ENCODE data around the gene SMYD3. TPM values are rescaled to one million over a fixed set of nuclear protein-coding genes. Genes with fewer than 3 reads are reported as not detected.

Gene SMYD3
- total and polyA plus RNA-seq, 2 of the 13 experiments (the other 11 are each of a cell fraction or from before 2014, with no cell fraction given), result 27.7 to 35.8 TPM

GRCh38 chr1:245856944-245857531 lies 650.0 kb downstream of the SMYD3 start (continued):
- no peak for TF ChIP-seq CREB3 (CRISPR knock-in tag; IDR thresholded peaks at IDR 0.05)
- TF ChIP-seq WIZ (CRISPR knock-in tag; IDR thresholded peaks at IDR 0.05), result no peak
- no peak for TF ChIP-seq ZFP36 (IDR thresholded peaks at IDR 0.05; ENCODE audit: borderline replicate concordance, low read depth, low read length, partially characterized antibody)
- no peak for TF ChIP-seq SMARCE1 (IDR thresholded peaks at IDR 0.05; ENCODE audit: borderline replicate concordance)
- no peak for TF ChIP-seq ZNF784 (CRISPR knock-in tag; IDR thresholded peaks at IDR 0.05; ENCODE audit: borderline replicate concordance)
- TF ChIP-seq EED (CRISPR knock-in tag; IDR thresholded peaks at IDR 0.05), result no peak
- no peak for TF ChIP-seq RCOR2 (CRISPR knock-in tag; IDR thresholded peaks at IDR 0.05)
- no peak for TF ChIP-seq ZNF224 (CRISPR knock-in tag; IDR thresholded peaks at IDR 0.05)
- TF ChIP-seq HMG20B (CRISPR knock-in tag; conservative IDR thresholded peaks at IDR 0.05), result no peak
- no peak for TF ChIP-seq ZNF234 (CRISPR knock-in tag; conservative IDR thresholded peaks at IDR 0.05)
- no peak for TF ChIP-seq HNRNPK (IDR thresholded peaks at IDR 0.05; ENCODE audit: low read depth, low read length, poor library complexity, severe bottlenecking)
- TF ChIP-seq SNRNP70 (IDR thresholded peaks at IDR 0.05; ENCODE audit: low read depth, low read length), result no peak
- TF ChIP-seq FOXP4 (CRISPR knock-in tag; IDR thresholded peaks at IDR 0.05), result peak; percentile 70
- no peak for TF ChIP-seq TOE1 (CRISPR knock-in tag; IDR thresholded peaks at IDR 0.05)
- TF ChIP-seq RAD51 (IDR thresholded peaks at IDR 0.05; ENCODE audit: borderline replicate concordance), result no peak
- TF ChIP-seq CREBL2 (CRISPR knock-in tag; IDR thresholded peaks at IDR 0.05; ENCODE audit: borderline replicate concordance), result no peak
- TF ChIP-seq GFI1 (CRISPR knock-in tag; IDR thresholded peaks at IDR 0.05; ENCODE audit: borderline replicate concordance), result no peak
- no peak for TF ChIP-seq ZNF530 (CRISPR knock-in tag; IDR thresholded peaks at IDR 0.05; ENCODE audit: low read depth)
- no peak for TF ChIP-seq ZNF136 (CRISPR knock-in tag; IDR thresholded peaks at IDR 0.05; ENCODE audit: low read depth)
- TF ChIP-seq ZNF776 (CRISPR knock-in tag; IDR thresholded peaks at IDR 0.05), result no peak
- no peak for TF ChIP-seq NPAS2 (CRISPR knock-in tag; IDR thresholded peaks at IDR 0.05; ENCODE audit: borderline replicate concordance)
- no peak for TF ChIP-seq FOXK2 (IDR thresholded peaks at IDR 0.05)
- TF ChIP-seq CBX1 (IDR thresholded peaks at IDR 0.05; ENCODE audit: low read depth), result no peak
- no peak for TF ChIP-seq CREM (IDR thresholded peaks at IDR 0.05)
- no peak for TF ChIP-seq CREM (CRISPR knock-in tag; IDR thresholded peaks at IDR 0.05)
- no peak for TF ChIP-seq HINFP (CRISPR knock-in tag; IDR thresholded peaks at IDR 0.05; ENCODE audit: low read depth)
- TF ChIP-seq PITX1 (CRISPR knock-in tag; IDR thresholded peaks at IDR 0.05), result no peak
- TF ChIP-seq ZNF572 (CRISPR knock-in tag; IDR thresholded peaks at IDR 0.05), result no peak
